GM12878 (cell line): ENCODE results near the gene SHROOM4. TPM values are rescaled to one million over a fixed set of nuclear protein-coding genes. Genes with fewer than 3 reads are reported as not detected.
A peak's percentile ranks its signal among the peaks of the same experiment; 100 is the strongest.

Experiments
- ATF2 ChIP-seq: IDR thresholded peaks from 2 replicates; pipeline ENCODE4 v1.6.1; 2012; ENCODE audit warnings: low read length, inconsistent platforms
- BACH1 ChIP-seq: fragments of 450-650 bp; IDR thresholded peaks from 2 replicates; pipeline ENCODE4 v1.6.1; 2017; ENCODE audit warnings: mild to moderate bottlenecking, borderline replicate concordance
- BCL11A ChIP-seq: IDR thresholded peaks from 2 replicates; pipeline ENCODE4 v1.6.1; 2011; ENCODE audit warnings: low read depth, low read length
- EGR1 ChIP-seq, 2 experiments: IDR thresholded peaks; 1 replicate in 1 of 2; 2 replicates in 1 of 2; pipeline ENCODE4 v1.6.1; 2011 to 2012; ENCODE audit warnings: low read depth in 2 of 2, low read length in 2 of 2, borderline replicate concordance in 1 of 2, mild to moderate bottlenecking in 1 of 2, moderate library complexity in 1 of 2
- FOS ChIP-seq: IDR thresholded peaks from 3 replicates; pipeline ENCODE4 v1.6.1; 2011; ENCODE audit warnings: borderline replicate concordance; ENCODE audit not compliant: insufficient read length; ENCODE audit errors: extremely low read depth
- FOXM1 ChIP-seq: IDR thresholded peaks from 2 replicates; pipeline ENCODE4 v1.6.1; 2012; ENCODE audit warnings: low read depth, mild to moderate bottlenecking, inconsistent platforms, low read length, moderate library complexity
- GABPA ChIP-seq: IDR thresholded peaks from 2 replicates; pipeline ENCODE4 v1.6.1; 2014; ENCODE audit warnings: antibody characterized with exemption, low read depth, mild to moderate bottlenecking, inconsistent platforms
- GATAD2B ChIP-seq: fragments of 450-650 bp; conservative IDR thresholded peaks from 2 replicates; pipeline ENCODE4 v1.6.1; 2017; ENCODE audit warnings: low read depth, mild to moderate bottlenecking, moderate library complexity
- HDAC2 ChIP-seq: fragments of 200-600 bp; sonication (generic); IDR thresholded peaks from 2 replicates; pipeline ENCODE4 v1.6.1; 2017
- IKZF2 ChIP-seq, 2 experiments: fragments of 450-650 bp; IDR thresholded peaks; 2 replicates each; pipeline ENCODE4 v1.6.1; 2017; ENCODE audit warnings: mild to moderate bottlenecking in 2 of 2, moderate library complexity in 2 of 2
- KDM1A ChIP-seq: fragments of 200-600 bp; sonication (generic); IDR thresholded peaks from 2 replicates; pipeline ENCODE4 v1.6.1; 2016; ENCODE audit warnings: borderline replicate concordance
- MEF2A ChIP-seq: IDR thresholded peaks from 2 replicates; pipeline ENCODE4 v1.6.1; 2011; ENCODE audit warnings: low read depth, mild to moderate bottlenecking, low read length, moderate library complexity; ENCODE audit not compliant: insufficient read depth
- MEF2B ChIP-seq: fragments of 450-650 bp; IDR thresholded peaks from 2 replicates; pipeline ENCODE4 v1.6.1; 2018; ENCODE audit warnings: mild to moderate bottlenecking, moderate library complexity; ENCODE audit not compliant: partially characterized antibody, poor library complexity, severe bottlenecking
- MTA2 ChIP-seq: fragments of 450-650 bp; IDR thresholded peaks from 2 replicates; pipeline ENCODE4 v1.6.1; 2016; ENCODE audit warnings: low read depth, mild to moderate bottlenecking, moderate library complexity
- NR2F1 ChIP-seq: fragments of 450-650 bp; conservative IDR thresholded peaks from 2 replicates; pipeline ENCODE4 v1.6.1; 2017; ENCODE audit warnings: mild to moderate bottlenecking
- RCOR1 ChIP-seq: conservative IDR thresholded peaks from 2 replicates; pipeline ENCODE4 v1.6.1; 2012; ENCODE audit warnings: low read depth, low read length, improper control_type of control experiment
- SMC3 ChIP-seq: IDR thresholded peaks from 2 replicates; pipeline ENCODE4 v1.6.1; 2011; ENCODE audit warnings: low read length, improper control_type of control experiment, borderline replicate concordance
- SPI1 ChIP-seq: IDR thresholded peaks from 2 replicates; pipeline ENCODE4 v1.6.1; 2011; ENCODE audit warnings: low read depth, mild to moderate bottlenecking, low read length, moderate library complexity, borderline replicate concordance; ENCODE audit not compliant: insufficient read depth
- TCF12 ChIP-seq: IDR thresholded peaks from 2 replicates; pipeline ENCODE4 v1.6.1; 2011; ENCODE audit warnings: low read depth, mild to moderate bottlenecking, low read length
- USF1 ChIP-seq: IDR thresholded peaks from 2 replicates; pipeline ENCODE4 v1.6.1; 2011; ENCODE audit warnings: borderline replicate concordance, low read depth, mild to moderate bottlenecking, moderate library complexity, mixed read lengths, low read length; ENCODE audit not compliant: insufficient read depth; ENCODE audit errors: extremely low read length
- YY1 ChIP-seq: IDR thresholded peaks from 2 replicates; pipeline ENCODE4 v1.6.1; 2011; ENCODE audit warnings: low read depth, mild to moderate bottlenecking, low read length
- ZBTB11 ChIP-seq: fragments of 450-650 bp; formaldehyde crosslinking; IDR thresholded peaks from 2 replicates; pipeline ENCODE4 v1.5.0; 2022; ENCODE audit warnings: mild to moderate bottlenecking, missing genetic modification characterization
- polyA plus RNA-seq, 11 experiments: library from polyadenylated mRNA; depleted of rRNA in 4 of 11; unstranded in 6 of 11; stranded (reverse) in 5 of 11; fragments of >200 nt; fragmentation: Nextera tagmentation in 4 of 11; fragmentation: Illumina TruSeq in 1 of 11; extraction: Ambion mirVana in 4 of 11; extraction: Trizol in 1 of 11; gene quantifications; 1 replicate in 1 of 11; 2 replicates in 10 of 11; pipeline versions ENCODE4 v1.2.1 to v1.2.3, GENCODE V29; 2011 to 2016; ENCODE audit warnings: inconsistent platforms in 2 of 11, missing spikeins in 2 of 11, low read depth in 1 of 11
- total RNA-seq, 4 experiments: library from RNA; depleted of rRNA in 3 of 4; stranded (reverse); fragments of >200 nt in 3 of 4; fragmentation: Illumina TruSeq in 1 of 4; extraction: Trizol in 1 of 4; gene quantifications; 2 replicates each; pipeline versions ENCODE4 v1.2.1 to v1.2.3, GENCODE V29; 2013 to 2021
- TF ChIP-seq, protein P1 (sequence below): IDR thresholded peaks from 2 replicates; pipeline ENCODE4 v1.6.1; 2011; ENCODE audit warnings: low read depth, mild to moderate bottlenecking, low read length, moderate library complexity, borderline replicate concordance; ENCODE audit errors: extremely low read depth
- TF ChIP-seq, protein P2 (sequence below): IDR thresholded peaks from 2 replicates; pipeline ENCODE4 v1.6.1; 2011; ENCODE audit warnings: low read depth, low read length, improper control_type of control experiment, borderline replicate concordance

SHROOM4 gene
- total and polyA plus RNA-seq, 10 of the 15 experiments (the other 5 are each of a cell fraction or from before 2014, with no cell fraction given), result 0.01 to 0.03 TPM; not detected in 8

DNA sequence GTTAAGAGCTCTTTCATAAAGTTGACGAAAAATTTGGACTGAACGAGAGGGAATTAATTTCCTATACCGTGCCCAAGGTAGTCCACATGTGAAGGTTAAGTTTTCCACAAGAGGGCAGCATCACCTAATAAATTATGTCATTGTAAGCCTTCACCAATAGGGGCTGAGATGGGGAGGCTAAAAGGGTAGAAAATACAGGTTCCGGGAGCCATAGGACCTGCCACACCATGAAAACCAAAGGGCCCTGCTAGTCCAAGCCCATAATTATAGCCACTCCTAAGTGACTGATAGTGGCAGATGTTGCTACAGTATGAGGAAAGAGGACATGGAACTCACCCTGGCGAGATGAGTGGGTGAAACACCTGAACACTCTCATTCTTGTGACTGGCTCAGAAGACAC lies 122.2 kb downstream of the SHROOM4 start (continued):
- TF ChIP-seq USF1, result no peak
- TF ChIP-seq ATF2, result peak; percentile 29; the same call in 1 of the 2 replicates
- no peak for TF ChIP-seq EGR1 (IDR thresholded peaks at IDR 0.05; ENCODE audit: borderline replicate concordance in 1 of 2, low read depth in 2 of 2, low read length in 2 of 2)
- TF ChIP-seq BCL11A, result no peak
- TF ChIP-seq, protein P1, sequence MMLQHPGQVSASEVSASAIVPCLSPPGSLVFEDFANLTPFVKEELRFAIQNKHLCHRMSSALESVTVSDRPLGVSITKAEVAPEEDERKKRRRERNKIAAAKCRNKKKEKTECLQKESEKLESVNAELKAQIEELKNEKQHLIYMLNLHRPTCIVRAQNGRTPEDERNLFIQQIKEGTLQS, result no peak
- TF ChIP-seq ZBTB11 (CRISPR knock-in tag), result no peak
- TF ChIP-seq SPI1, result no peak
- no peak for TF ChIP-seq MTA2
- no peak for TF ChIP-seq TCF12
- no peak for TF ChIP-seq BACH1
- no peak for TF ChIP-seq GABPA
- TF ChIP-seq KDM1A, result no peak
- no peak for TF ChIP-seq RCOR1
- no peak for TF ChIP-seq NR2F1
- no peak for TF ChIP-seq GATAD2B
- 0 out of 2 replicates have a peak, but pooled peaks have one; percentile 24 for TF ChIP-seq YY1
- TF ChIP-seq MEF2B, result no peak
- no peak for TF ChIP-seq FOXM1
- no peak for TF ChIP-seq MEF2A
- no peak for TF ChIP-seq FOS
- TF ChIP-seq HDAC2, result no peak
- TF ChIP-seq IKZF2 (IDR thresholded peaks at IDR 0.05), result no peak
- TF ChIP-seq SMC3, result peak; percentile 39; the same call in 1 of the 2 replicates
- TF ChIP-seq, protein P2, sequence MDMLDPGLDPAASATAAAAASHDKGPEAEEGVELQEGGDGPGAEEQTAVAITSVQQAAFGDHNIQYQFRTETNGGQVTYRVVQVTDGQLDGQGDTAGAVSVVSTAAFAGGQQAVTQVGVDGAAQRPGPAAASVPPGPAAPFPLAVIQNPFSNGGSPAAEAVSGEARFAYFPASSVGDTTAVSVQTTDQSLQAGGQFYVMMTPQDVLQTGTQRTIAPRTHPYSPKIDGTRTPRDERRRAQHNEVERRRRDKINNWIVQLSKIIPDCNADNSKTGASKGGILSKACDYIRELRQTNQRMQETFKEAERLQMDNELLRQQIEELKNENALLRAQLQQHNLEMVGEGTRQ, result no peak
